ENCODE results near the gene FBXO9.

The FBXO9 gene

GRCh38 chr6:53139841-53140413, 74.7 kb downstream of the FBXO9 start:
- DNase-seq, result no peak

- DNase-seq, result no peak
Observed at GRCh38 chr6:53142810-53143209, 77.6 kb downstream of the FBXO9 start.

GRCh38 chr6:53143710-53144109, 78.5 kb downstream of the FBXO9 start:
- DNase-seq, result no peak

- no peak for DNase-seq
Observed at GRCh38 chr6:53144802-53145201, 79.6 kb downstream of the FBXO9 start.

- DNase-seq, result no peak
Observed at GRCh38 chr6:53148684-53149083, 83.5 kb downstream of the FBXO9 start, which contains the start of gene GCM1. TSS of gene GCM1 (minus strand) at chr6:53148841. CDS start at chr6:53145632, 3,209 bp downstream.
